Measurements from ENCODE around the gene CRK.
"Not testable (repeated sequence)": the region's sequence is repeated elsewhere in the genome, so short reads cannot be mapped to it uniquely, and the experiment has no call there.

CRK gene

DNA sequence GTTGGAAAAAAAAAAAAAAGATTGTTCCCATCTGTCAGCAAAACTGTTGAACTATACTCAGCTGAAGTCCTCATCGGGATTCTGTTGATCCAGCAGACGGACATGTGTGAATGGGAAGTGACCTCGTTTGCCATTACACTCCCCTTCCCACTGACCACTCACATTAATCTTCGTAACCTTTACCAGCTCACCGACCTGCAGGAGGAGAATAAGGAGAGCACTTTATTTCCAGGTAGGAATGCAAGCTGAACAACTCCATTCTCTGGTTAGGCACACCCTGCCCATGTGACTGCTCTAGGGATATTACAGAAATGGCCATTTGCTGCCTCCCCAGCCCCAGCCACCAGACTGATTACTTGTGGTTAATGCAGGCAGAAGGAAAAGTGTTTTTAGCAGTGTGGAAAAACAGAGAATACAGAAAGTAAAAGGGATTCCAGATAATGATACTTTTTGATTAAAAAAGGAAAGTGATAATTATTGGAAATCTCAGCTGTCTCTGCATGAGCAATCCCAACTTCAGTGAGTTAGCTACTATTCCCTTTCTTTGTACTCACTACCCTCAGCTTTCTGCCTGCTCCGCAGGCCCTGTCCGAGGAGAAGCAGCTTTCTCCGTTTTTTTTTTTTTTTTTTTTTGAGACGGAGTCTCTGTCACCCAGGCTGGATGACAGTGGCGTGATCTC is 32.4 kb downstream of the CRK start:
- DNase-seq (ENCODE audit: low read depth), result no peak

DNA sequence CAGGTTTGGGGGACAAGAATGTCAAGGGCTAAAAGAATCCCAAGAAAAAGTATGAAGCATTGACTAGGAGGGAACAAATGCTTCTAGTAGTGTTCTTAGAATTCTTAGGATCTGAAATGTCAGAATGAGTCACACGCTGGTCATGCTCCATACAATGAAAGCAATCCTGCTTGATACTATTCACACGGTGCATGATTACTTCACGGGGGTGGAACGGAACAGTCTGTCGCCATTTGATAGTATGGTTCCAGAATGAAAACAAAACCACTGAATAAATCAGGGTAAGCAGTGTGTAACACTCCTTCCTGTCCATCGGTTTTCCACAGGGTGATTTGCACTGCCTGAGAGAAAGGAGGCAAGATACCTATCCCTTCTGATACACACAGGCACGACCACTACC is 33.1 kb downstream of the CRK start:
- DNase-seq (ENCODE audit: low read depth), result peak; percentile 91

DNA sequence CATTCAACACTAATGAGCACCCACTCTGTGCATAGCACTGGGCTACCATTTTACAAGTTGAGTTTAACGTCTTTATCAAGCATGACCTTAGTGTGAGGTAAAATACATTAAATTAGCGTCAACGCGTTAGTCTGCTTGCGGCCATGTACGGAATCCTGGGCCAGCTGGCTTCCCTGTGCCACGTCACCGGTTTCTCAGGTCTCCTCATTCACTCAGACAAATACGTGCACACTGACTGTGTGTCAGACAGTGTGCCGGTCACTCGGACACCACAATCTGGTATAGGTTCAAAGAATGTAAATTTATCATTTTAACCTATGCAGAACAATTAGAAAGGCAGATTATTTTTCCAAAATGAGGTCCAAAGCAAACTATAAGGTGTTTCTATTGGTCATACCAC is 34.6 kb downstream of the CRK start:
- DNase-seq (ENCODE audit: low read depth), result no peak

GRCh38 chr17:1420981-1421380 is 35.1 kb downstream of the CRK start:
- DNase-seq (ENCODE audit: low read depth), result no peak

GRCh38 chr17:1420163-1420562 is 35.9 kb downstream of the CRK start:
- no peak for DNase-seq (ENCODE audit: low read depth)

- not testable (repeated sequence) for DNase-seq (ENCODE audit: low read depth)
These were observed 37.6 kb downstream of the CRK start for GRCh38 chr17:1418476-1418875.

- DNase-seq (ENCODE audit: low read depth), result no peak
These were observed 39.6 kb downstream of the CRK start for GRCh38 chr17:1416414-1416813.

DNA sequence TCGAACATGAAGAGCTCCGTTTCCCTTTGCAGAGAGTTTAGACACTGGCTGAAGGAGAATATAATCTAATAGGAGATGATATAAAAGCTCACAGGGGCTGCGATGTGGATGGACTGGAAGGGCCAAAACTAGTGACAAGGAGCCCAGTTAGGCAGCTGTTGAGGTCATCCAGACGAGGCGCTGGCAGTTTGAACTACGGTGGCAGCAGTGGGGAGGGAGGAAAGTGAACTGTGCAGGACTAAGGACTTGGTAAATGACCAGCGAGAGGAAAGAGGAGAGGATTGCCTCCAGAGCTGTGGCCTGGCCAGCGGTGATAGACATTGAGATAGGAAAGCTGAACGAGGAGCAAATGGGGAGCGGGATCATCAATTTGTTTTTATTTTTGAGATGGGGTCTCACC is 41.4 kb downstream of the CRK start:
- DNase-seq (ENCODE audit: low read depth), result no peak

DNA sequence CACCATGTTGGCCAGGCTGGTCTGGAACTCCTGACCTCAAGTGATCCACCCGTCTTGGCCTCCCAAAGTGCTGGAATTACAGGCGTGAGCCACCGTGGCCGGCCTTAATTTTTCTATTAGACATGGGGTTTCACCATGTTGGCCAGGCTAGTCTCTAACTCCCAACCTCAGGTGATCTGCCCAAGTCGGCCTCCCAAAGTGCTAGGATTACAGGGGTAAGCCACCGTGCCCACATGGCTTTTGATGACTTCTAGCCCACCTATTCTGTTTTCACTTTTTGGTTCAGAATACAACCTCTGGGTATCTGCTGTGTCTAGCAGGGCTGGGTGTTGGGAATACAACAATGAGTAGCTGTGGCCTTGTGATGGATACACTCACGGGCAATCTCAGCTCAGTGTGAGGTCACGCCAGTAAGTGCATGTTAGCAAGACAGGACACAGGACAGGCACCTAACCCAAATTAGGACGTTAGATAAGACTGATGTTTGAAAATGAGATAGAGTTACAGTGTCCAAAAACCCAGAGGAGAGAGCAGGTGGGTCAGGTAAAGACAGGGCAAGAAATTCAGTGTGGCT is 41.9 kb downstream of the CRK start:
- DNase-seq (ENCODE audit: low read depth), result no peak

DNA sequence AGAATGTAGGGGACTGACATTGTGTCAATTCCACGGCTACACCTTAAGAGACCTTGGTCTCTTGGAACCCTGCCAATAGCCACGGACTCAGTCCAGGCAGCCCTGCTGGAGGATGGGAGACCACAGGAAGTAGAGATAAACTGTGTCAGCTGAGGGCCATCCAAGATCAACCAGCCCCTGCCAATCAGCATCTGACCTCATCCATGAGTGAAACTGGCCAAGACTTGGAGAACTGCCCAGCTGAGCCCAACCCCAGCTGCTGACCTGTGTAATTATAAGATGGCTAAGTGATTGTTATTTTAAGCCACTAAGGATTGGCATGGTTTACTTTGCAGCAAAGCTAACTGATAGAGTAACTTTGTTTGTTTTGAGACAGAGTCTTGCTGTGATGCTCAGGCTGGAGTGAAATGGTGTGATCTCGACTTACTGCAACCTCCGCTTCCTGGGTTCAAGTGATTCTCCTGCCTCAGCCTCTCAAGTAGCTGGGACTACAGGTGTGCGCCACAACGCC is 42.7 kb downstream of the CRK start:
- peak; percentile 45 for DNase-seq (ENCODE audit: low read depth)

- DNase-seq (ENCODE audit: low read depth), result no peak
These were observed 43.6 kb downstream of the CRK start for GRCh38 chr17:1412185-1413110.

DNA sequence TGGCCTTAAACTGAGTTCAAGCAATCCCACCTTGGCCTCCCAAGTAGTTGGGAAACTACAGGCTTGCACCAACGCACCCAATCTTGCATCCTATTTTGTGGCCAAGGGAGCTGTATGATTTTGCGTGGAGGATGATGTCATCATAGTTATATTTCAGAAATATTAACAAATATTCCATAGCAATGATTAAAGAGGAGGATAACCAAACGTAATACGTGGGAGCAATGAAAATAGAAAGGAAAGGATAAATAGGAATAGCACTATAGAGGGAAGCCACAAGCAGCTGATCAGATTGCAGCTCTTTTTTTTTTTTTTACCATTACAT is 53.8 kb downstream of the CRK start:
- DNase-seq (ENCODE audit: low read depth), result no peak

- peak; percentile 65 for DNase-seq (ENCODE audit: low read depth)
These were observed 56.1 kb downstream of the CRK start, which contains the start of gene YWHAE for GRCh38 chr17:1399679-1400512. Gene YWHAE, minus strand, starts transcription at chr17:1400222. Its CDS starts 112 bp downstream, at chr17:1400110.

DNA sequence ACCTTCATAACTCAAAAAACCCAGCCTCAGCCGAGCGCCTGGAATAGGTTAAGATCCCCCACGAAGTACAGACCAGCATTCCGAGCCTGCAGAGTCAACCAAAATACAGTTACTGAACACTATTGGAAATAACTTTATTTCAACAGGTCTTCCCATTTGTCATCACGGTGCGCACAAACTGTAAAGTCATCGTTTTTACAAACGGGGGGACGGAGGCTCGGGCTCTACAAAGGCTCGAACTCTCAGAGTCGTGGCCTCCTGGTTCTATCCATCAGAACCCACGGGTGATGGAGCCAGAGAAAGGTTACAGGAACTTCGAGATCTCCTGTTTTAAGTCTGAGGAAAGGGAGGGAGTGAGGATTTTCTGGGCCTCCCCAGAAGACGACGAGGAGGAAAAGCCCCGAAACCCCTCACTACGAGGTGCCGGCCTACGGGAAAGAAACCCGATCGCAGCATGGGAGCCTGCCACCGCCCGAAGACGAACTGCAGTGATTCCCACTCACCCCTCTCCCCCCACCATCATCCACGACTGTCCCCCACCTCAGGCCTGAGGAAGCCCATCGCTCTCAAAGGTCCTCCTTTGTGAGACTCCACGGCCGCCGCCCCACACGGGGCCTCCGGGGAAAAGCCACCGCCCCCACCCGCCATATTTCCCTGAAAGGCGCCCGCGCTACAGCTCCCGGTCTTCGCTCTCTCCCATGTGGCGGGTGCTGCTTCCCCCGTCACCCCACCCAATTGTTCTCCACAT is 56.9 kb downstream of the CRK start:
- DNase-seq (ENCODE audit: low read depth), result no peak

- DNase-seq (ENCODE audit: low read depth), result no peak
These were observed 58.0 kb downstream of the CRK start for GRCh38 chr17:1398028-1398427.

DNA sequence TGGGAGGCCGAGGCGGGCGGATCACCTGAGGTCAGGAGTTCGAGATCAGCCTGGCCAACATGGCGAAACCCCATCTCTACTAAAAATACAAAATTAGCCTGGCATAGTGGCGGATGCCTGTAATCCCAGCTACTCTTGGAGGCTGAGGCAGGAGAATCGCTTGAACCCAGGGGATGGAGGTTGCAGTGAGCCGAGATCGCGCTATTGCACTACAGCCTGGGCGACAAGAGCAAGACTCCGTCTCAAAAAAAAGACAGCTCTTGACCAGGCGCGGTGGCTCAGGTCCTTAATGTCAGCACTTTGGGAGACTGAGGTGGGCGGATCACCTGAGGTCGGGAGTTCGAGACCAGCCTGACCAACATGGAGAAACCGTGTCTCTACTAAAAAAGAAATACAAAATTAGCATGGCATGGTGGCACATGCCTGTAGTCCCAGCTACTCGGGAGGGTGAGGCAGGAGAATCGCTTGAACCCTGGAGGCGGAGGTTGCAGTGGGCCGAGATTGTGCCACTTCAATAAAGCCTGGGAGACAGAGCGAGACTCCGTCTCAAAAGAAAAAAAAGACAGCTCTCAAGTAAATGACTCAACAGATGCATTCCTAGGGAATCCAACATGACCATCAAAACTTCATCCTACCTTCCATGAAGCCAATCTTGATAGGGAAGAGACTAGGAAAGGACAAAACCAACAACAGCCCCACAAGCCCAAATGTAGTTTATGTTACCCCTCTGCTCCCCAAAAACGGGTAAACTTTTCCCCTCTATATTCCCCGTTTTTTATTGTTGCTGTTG is 60.0 kb downstream of the CRK start:
- not testable (repeated sequence) for DNase-seq (ENCODE audit: low read depth)

DNA sequence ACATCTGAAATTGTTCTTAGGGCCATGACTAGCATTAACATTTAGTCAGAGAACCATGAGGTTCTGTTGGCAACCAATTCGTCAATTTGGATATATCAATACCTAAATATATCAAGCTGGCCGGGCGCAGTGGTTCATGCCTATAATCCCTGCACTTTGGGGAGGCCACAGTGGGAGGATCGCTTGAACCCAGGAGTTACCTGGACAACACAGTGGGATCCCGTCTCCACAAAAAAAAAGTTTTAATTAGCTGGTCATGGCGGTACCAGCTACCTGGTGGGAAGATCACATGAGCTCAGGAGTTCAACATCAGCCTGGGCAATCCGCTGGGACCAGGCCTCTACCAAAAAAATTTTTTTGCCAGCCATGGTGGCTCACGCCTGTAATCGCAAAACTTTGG is 64.5 kb downstream of the CRK start:
- DNase-seq (ENCODE audit: low read depth), result no peak

- DNase-seq (ENCODE audit: low read depth), result no peak
These were observed 65.3 kb downstream of the CRK start for GRCh38 chr17:1390432-1391367.

Data from non-pigmented ciliary epithelial cell (primary cell).